HPDE6-E6E7 (cell line): ENCODE data around the gene EFCAB7.

Source experiments
- DNase-seq: peaks from one replicate; pipeline ENCODE4 v3.0.0; 2011; ENCODE audit warnings: missing footprints; ENCODE audit errors: extremely low spot score

The EFCAB7 gene

GRCh38 chr1:63601912-63602311, 78.6 kb downstream of the EFCAB7 start:
- no peak for DNase-seq

GRCh38 chr1:63602629-63603028, 79.3 kb downstream of the EFCAB7 start:
- no peak for DNase-seq

GRCh38 chr1:63603810-63604209, 80.5 kb downstream of the EFCAB7 start:
- no peak for DNase-seq

DNA sequence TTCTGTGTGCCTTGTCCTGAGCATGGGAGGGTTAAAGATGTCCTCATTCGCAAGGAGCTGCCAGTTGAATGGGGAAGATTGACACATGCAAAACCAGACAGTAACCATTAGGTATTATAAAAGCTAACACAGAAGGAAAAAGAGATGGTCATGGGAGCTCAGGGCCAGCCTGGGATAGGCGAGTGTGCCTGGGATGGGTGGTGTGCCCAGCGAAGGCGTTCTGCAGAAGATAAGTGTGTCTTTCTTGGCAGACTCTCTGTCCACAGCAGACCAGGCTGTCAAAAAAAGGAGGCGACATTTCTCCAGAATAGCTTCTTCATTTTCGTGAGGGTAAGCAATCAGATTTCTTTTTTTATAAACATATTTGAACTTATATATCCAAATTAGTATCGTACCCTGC, 84.0 kb downstream of the EFCAB7 start:
- no peak for DNase-seq

GRCh38 chr1:63611231-63611630, 87.9 kb downstream of the EFCAB7 start:
- no peak for DNase-seq

DNA sequence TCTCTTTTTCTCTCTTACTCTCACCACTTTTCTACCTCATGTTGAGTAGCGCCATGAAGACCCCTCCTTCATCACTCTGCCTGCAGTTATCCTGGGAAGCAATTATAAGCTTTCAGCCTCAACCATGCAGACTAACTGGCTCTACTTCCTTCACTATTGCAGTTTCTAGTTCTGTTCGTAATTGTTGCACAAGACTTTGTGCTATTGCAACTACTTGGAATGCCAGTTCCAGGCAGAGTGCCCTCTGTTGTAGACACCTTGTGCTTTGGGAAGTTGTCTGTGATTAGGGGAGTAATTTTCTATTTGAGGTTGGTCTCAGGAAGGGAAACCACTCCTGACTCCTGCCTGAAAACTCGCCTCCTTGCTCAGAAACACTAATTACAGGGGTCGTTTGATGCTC, 89.2 kb downstream of the EFCAB7 start:
- DNase-seq, result no peak

DNA sequence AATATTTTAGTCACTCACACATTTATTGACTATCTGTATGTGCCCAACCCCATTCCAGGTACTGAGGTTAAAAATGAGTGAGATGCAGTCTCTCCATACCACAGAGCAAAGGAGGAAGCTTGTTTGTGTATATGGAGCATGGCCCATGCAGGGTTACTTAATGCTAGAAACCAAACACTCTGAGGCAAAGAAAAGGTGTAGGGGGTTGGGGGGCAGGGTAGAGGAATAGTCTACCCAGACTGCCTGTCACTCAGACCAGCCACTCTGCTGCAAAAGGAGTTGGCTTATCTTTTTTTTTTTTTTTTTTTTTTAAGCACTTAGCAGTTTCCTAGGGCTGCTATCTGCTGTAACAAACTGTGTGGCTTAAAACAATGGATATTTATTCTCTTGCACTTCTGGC, 89.6 kb downstream of the EFCAB7 start:
- no peak for DNase-seq

DNA sequence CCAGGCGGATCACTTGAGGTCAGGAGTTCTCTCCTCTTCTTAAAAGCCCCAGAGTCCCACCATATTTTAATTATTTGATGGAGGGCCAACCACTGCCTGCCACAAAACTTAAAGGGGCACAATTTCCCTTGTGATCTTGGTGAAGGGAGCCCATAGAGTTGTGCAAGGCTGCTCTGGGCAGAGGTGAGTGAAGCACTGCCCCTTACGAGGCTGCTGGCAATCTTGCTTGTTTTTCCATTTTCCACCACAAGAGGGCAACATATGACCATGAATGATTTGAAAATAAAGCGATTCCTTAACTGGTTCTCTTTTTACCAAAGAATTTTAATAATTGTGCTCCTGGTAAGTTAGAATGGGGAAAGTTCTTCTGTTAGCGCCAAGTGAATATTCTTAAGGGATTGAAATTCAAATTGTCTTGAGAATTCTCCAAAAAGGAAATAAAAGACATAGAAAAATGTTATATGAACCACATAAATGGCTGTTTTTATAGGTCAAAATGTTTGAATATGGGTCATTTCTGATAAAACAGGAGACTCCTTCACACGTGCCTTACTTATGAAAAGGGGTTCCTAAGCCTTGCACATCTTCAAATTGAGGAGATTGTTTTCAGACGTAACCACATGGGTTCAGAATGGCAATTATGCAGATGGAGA, 92.6 kb downstream of the EFCAB7 start:
- peak; percentile 40 for DNase-seq

- no peak for DNase-seq
These were observed 94.1 kb downstream of the EFCAB7 start for GRCh38 chr1:63617450-63617849.

DNA sequence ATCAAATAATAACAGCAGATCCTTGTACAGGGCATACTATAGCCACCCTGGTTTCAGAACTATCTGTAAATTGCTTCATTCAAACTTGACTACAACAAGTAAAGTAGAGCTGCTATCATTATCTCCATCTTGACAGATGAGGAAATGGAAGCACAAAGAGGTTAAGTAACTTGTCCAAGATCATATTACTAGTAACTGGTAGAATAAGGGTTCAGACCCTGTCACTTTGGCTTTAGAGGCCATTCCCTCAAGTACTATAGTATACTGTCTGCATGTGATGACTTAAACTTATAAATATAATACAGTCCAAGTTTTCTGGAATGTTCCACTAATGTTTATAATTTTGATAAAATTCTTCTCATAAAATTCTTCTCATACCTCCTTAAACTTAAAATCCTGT, 94.7 kb downstream of the EFCAB7 start:
- DNase-seq, result no peak

- DNase-seq, result no peak
These were observed 96.2 kb downstream of the EFCAB7 start for GRCh38 chr1:63619558-63619957.

GRCh38 chr1:63620671-63621070, 97.3 kb downstream of the EFCAB7 start:
- DNase-seq, result no peak

DNA sequence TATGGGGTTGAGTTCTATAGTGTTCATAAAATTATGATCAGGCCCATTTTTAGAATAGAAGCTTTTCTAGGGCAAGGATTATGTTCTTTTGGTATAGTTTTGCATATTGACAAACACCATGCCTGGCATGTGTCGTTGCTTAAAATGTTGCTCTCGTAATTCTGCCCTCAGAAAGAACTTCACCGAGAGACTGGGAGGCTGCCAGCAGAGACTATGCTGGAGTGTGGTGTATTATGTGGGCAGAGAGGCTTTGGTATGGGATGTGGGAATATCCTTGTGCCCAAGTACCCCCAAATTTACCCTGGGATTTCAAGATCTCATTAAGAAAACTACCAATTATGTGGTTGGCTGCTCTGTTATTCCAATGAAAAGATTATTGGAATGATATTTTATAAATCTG, 97.8 kb downstream of the EFCAB7 start:
- no peak for DNase-seq

GRCh38 chr1:63621698-63622097, 98.4 kb downstream of the EFCAB7 start:
- DNase-seq, result no peak
